HEK293 (cell line): ENCODE data around the gene RGSL1.

Source experiments
- IKZF3 ChIP-seq: fragments of 450-650 bp; IDR thresholded peaks from 2 replicates; pipeline ENCODE4 v1.5.0; 2018; ENCODE audit warnings: missing biosample characterization, mild to moderate bottlenecking, missing genetic modification characterization, moderate library complexity
- KLF10 ChIP-seq: fragments of 450-650 bp; IDR thresholded peaks from 2 replicates; pipeline ENCODE4 v1.5.1; 2018; ENCODE audit warnings: missing biosample characterization, mild to moderate bottlenecking, missing genetic modification characterization
- KLF16 ChIP-seq: fragments of 450-650 bp; formaldehyde crosslinking; IDR thresholded peaks from 2 replicates; pipeline ENCODE4 v1.5.1; 2017; ENCODE audit warnings: missing biosample characterization, missing genetic modification characterization
- KLF9 ChIP-seq: fragments of 450-650 bp; formaldehyde crosslinking; IDR thresholded peaks from 2 replicates; pipeline ENCODE4 v1.5.1; 2016; ENCODE audit warnings: missing biosample characterization, missing genetic modification characterization, low read depth
- OVOL3 ChIP-seq: fragments of 450-650 bp; formaldehyde crosslinking; IDR thresholded peaks from 2 replicates; pipeline ENCODE4 v1.5.1; 2016; ENCODE audit warnings: missing biosample characterization, missing genetic modification characterization
- PRDM1 ChIP-seq: fragments of 450-650 bp; formaldehyde crosslinking; IDR thresholded peaks from 2 replicates; pipeline ENCODE4; 2016; ENCODE audit warnings: missing biosample characterization, missing genetic modification characterization
- SCRT2 ChIP-seq: fragments of 450-650 bp; formaldehyde crosslinking; IDR thresholded peaks from 2 replicates; pipeline ENCODE4 v1.5.1; 2016; ENCODE audit warnings: missing biosample characterization, missing genetic modification characterization
- SP3 ChIP-seq: fragments of 450-650 bp; formaldehyde crosslinking; IDR thresholded peaks from 2 replicates; pipeline ENCODE4 v1.5.1; 2016; ENCODE audit warnings: missing biosample characterization, missing genetic modification characterization
- TRIM28 ChIP-seq: IDR thresholded peaks from 2 replicates; pipeline ENCODE4 v1.6.1; 2011; ENCODE audit warnings: low read length, control low read depth, borderline replicate concordance
- ZEB2 ChIP-seq: fragments of 450-650 bp; formaldehyde crosslinking; IDR thresholded peaks from 2 replicates; pipeline ENCODE4 v1.5.1; 2016; ENCODE audit warnings: missing biosample characterization, missing genetic modification characterization
- ZFHX2 ChIP-seq: fragments of 450-650 bp; formaldehyde crosslinking; conservative IDR thresholded peaks from 2 replicates; pipeline ENCODE4 v1.5.1; 2016; ENCODE audit warnings: missing biosample characterization, missing genetic modification characterization
- ZNF19 ChIP-seq: fragments of 450-650 bp; formaldehyde crosslinking; IDR thresholded peaks from 2 replicates; pipeline ENCODE4; 2016; ENCODE audit warnings: missing biosample characterization, missing genetic modification characterization, low read depth
- ZNF341 ChIP-seq: fragments of 450-650 bp; formaldehyde crosslinking; IDR thresholded peaks from 2 replicates; pipeline ENCODE4; 2016; ENCODE audit warnings: low read depth, missing biosample characterization, missing genetic modification characterization
- ZNF354C ChIP-seq: fragments of 450-650 bp; formaldehyde crosslinking; IDR thresholded peaks from 2 replicates; pipeline ENCODE4 v1.5.1; 2016; ENCODE audit warnings: missing biosample characterization, missing genetic modification characterization, low read depth, borderline replicate concordance
- ZNF366 ChIP-seq: fragments of 450-650 bp; formaldehyde crosslinking; conservative IDR thresholded peaks from 2 replicates; pipeline ENCODE4 v1.5.1; 2016; ENCODE audit warnings: missing biosample characterization, missing genetic modification characterization
- ZNF37A ChIP-seq: fragments of 450-650 bp; IDR thresholded peaks from 2 replicates; pipeline ENCODE4 v1.5.1; 2018; ENCODE audit warnings: missing biosample characterization, missing genetic modification characterization
- ZNF416 ChIP-seq: fragments of 450-650 bp; formaldehyde crosslinking; IDR thresholded peaks from 2 replicates; pipeline ENCODE4 v1.5.1; 2016; ENCODE audit warnings: missing biosample characterization, missing genetic modification characterization
- ZNF501 ChIP-seq: fragments of 450-650 bp; formaldehyde crosslinking; IDR thresholded peaks from 2 replicates; pipeline ENCODE4 v1.5.1; 2016; ENCODE audit warnings: missing biosample characterization, missing genetic modification characterization
- ZNF600 ChIP-seq: fragments of 450-650 bp; formaldehyde crosslinking; IDR thresholded peaks from 2 replicates; pipeline ENCODE4 v1.5.1; 2016; ENCODE audit warnings: missing biosample characterization, missing genetic modification characterization
- ZNF629 ChIP-seq: fragments of 450-650 bp; formaldehyde crosslinking; IDR thresholded peaks from 2 replicates; pipeline ENCODE4 v1.5.1; 2017; ENCODE audit warnings: missing biosample characterization, missing genetic modification characterization
- ZSCAN30 ChIP-seq: fragments of 450-650 bp; IDR thresholded peaks from 2 replicates; pipeline ENCODE4 v1.5.1; 2018; ENCODE audit warnings: missing biosample characterization, mild to moderate bottlenecking, missing genetic modification characterization, moderate library complexity
- TF ChIP-seq, protein P1 (sequence below): fragments of 450-650 bp; formaldehyde crosslinking; conservative IDR thresholded peaks from 2 replicates; pipeline ENCODE4 v1.5.1; 2016; ENCODE audit warnings: low read depth, missing biosample characterization, missing genetic modification characterization
- TF ChIP-seq, protein P2 (sequence below): fragments of 450-650 bp; formaldehyde crosslinking; IDR thresholded peaks from 2 replicates; pipeline ENCODE4 v1.5.1; 2017; ENCODE audit warnings: missing biosample characterization, missing genetic modification characterization
- TF ChIP-seq, protein P3 (sequence below): fragments of 450-650 bp; IDR thresholded peaks from 2 replicates; pipeline ENCODE4 v1.5.1; 2018; ENCODE audit warnings: missing biosample characterization, missing genetic modification characterization
- TF ChIP-seq, protein P4 (sequence below): fragments of 450-650 bp; formaldehyde crosslinking; IDR thresholded peaks from 2 replicates; pipeline ENCODE4 v1.5.1; 2016; ENCODE audit warnings: missing biosample characterization, missing genetic modification characterization
- TF ChIP-seq, protein P5 (sequence below): fragments of 450-650 bp; formaldehyde crosslinking; IDR thresholded peaks from 2 replicates; pipeline ENCODE4 v1.5.1; 2016; ENCODE audit warnings: missing biosample characterization, missing genetic modification characterization, low read depth
- TF ChIP-seq, protein P6 (sequence below): fragments of 450-650 bp; formaldehyde crosslinking; IDR thresholded peaks from 2 replicates; pipeline ENCODE4 v1.5.1; 2016; ENCODE audit warnings: missing biosample characterization, missing genetic modification characterization

The RGSL1 gene

DNA sequence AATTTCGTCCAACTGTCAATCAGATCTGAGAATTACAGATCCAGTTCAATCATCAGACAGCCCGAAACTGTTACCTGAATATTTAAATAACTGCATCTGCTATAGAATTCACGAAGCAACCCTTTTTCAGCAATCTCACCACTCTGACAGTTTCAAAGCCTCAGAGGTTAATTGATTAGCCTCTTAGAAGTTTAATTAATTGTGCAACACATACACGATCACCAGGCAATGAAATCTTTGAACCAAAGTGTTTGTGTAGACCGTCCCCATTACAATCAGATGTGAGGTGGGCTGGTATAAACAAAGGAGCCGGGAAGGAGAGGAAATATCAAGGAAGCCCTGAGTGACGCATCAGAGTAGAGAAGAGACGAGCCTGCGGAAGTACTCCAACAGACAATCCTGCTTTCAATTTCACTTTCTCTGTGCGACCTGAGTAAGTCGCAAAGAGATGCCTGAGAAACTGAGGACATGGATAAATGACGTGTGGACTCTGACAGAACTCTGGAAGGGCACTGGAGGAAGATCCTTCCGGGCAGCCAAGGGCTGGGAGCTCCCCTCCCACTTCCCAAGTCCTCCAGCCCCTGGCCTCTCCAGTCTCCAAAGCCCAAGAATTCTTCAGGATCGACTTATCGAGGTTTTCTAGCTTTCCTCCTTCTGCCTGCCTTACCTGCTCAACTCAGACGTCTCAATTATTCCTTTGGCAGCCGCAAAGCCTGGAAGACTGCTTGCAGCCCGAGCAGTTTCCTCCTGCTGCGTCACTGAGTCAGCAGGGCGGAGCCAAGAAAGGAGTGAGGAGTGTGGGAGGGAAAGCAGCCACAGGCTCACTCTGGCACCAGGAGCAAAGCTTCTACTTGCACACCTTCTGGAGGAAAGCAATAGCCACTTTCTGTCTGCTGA lies 138.8 kb downstream of the RGSL1 start, which contains the start of gene RNASEL (continued):
- TF ChIP-seq, protein P1, sequence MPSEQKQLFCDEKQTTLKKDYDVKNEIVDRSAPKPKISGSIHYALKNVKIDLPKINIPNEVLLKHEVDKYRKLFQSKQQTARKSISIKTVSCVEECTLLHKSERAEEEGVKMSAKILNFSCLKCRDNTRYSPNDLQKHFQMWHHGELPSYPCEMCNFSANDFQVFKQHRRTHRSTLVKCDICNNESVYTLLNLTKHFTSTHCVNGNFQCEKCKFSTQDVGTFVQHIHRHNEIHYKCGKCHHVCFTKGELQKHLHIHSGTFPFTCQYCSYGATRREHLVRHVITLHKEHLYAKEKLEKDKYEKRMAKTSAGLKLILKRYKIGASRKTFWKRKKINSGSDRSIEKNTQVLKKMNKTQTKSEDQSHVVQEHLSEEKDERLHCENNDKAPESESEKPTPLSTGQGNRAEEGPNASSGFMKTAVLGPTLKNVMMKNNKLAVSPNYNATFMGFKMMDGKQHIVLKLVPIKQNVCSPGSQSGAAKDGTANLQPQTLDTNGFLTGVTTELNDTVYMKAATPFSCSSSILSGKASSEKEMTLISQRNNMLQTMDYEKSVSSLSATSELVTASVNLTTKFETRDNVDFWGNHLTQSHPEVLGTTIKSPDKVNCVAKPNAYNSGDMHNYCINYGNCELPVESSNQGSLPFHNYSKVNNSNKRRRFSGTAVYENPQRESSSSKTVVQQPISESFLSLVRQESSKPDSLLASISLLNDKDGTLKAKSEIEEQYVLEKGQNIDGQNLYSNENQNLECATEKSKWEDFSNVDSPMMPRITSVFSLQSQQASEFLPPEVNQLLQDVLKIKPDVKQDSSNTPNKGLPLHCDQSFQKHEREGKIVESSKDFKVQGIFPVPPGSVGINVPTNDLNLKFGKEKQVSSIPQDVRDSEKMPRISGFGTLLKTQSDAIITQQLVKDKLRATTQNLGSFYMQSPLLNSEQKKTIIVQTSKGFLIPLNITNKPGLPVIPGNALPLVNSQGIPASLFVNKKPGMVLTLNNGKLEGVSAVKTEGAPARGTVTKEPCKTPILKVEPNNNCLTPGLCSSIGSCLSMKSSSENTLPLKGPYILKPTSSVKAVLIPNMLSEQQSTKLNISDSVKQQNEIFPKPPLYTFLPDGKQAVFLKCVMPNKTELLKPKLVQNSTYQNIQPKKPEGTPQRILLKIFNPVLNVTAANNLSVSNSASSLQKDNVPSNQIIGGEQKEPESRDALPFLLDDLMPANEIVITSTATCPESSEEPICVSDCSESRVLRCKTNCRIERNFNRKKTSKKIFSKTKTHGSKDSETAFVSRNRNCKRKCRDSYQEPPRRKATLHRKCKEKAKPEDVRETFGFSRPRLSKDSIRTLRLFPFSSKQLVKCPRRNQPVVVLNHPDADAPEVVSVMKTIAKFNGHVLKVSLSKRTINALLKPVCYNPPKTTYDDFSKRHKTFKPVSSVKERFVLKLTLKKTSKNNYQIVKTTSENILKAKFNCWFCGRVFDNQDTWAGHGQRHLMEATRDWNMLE (tag by site-specific recombination) = no peak
- TF ChIP-seq, protein P2, sequence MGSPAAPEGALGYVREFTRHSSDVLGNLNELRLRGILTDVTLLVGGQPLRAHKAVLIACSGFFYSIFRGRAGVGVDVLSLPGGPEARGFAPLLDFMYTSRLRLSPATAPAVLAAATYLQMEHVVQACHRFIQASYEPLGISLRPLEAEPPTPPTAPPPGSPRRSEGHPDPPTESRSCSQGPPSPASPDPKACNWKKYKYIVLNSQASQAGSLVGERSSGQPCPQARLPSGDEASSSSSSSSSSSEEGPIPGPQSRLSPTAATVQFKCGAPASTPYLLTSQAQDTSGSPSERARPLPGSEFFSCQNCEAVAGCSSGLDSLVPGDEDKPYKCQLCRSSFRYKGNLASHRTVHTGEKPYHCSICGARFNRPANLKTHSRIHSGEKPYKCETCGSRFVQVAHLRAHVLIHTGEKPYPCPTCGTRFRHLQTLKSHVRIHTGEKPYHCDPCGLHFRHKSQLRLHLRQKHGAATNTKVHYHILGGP (tag by site-specific recombination) = no peak
- TF ChIP-seq, protein P3, sequence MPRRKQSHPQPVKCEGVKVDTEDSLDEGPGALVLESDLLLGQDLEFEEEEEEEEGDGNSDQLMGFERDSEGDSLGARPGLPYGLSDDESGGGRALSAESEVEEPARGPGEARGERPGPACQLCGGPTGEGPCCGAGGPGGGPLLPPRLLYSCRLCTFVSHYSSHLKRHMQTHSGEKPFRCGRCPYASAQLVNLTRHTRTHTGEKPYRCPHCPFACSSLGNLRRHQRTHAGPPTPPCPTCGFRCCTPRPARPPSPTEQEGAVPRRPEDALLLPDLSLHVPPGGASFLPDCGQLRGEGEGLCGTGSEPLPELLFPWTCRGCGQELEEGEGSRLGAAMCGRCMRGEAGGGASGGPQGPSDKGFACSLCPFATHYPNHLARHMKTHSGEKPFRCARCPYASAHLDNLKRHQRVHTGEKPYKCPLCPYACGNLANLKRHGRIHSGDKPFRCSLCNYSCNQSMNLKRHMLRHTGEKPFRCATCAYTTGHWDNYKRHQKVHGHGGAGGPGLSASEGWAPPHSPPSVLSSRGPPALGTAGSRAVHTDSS (tag by site-specific recombination) = no peak
- TF ChIP-seq, protein P4, sequence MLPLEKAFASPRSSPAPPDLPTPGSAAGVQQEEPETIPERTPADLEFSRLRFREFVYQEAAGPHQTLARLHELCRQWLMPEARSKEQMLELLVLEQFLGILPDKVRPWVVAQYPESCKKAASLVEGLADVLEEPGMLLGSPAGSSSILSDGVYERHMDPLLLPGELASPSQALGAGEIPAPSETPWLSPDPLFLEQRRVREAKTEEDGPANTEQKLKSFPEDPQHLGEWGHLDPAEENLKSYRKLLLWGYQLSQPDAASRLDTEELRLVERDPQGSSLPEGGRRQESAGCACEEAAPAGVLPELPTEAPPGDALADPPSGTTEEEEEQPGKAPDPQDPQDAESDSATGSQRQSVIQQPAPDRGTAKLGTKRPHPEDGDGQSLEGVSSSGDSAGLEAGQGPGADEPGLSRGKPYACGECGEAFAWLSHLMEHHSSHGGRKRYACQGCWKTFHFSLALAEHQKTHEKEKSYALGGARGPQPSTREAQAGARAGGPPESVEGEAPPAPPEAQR = no peak
- TF ChIP-seq, protein P5, sequence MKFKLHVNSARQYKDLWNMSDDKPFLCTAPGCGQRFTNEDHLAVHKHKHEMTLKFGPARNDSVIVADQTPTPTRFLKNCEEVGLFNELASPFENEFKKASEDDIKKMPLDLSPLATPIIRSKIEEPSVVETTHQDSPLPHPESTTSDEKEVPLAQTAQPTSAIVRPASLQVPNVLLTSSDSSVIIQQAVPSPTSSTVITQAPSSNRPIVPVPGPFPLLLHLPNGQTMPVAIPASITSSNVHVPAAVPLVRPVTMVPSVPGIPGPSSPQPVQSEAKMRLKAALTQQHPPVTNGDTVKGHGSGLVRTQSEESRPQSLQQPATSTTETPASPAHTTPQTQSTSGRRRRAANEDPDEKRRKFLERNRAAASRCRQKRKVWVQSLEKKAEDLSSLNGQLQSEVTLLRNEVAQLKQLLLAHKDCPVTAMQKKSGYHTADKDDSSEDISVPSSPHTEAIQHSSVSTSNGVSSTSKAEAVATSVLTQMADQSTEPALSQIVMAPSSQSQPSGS (tag by site-specific recombination) = no peak
- TF ChIP-seq ZNF501 (tag by site-specific recombination) (peak; percentile 21; the same call in 1 of the 2 replicates), ZEB2 (tag by site-specific recombination) (peak; percentile 26; the same call in 1 of the 2 replicates), KLF9 (tag by site-specific recombination) (no peak), KLF10 (0 out of 2 replicates have a peak, but pooled peaks have one; percentile 16), SP3 (peak; percentile 61), KLF16 (tag by site-specific recombination) (no peak), ZNF354C (no peak), ZNF37A (no peak), ZNF19 (no peak), IKZF3 (tag by site-specific recombination) (peak; percentile 62), SCRT2 (tag by site-specific recombination) (0 out of 2 replicates have a peak, but pooled peaks have one; percentile 15), PRDM1 (tag by site-specific recombination) (peak; percentile 67), ZNF416 (tag by site-specific recombination) (no peak), ZNF629 (tag by site-specific recombination) (peak; percentile 84), OVOL3 (tag by site-specific recombination) (no peak), TRIM28 (peak; percentile 59; the same call in 1 of the 2 replicates), ZNF600 (tag by site-specific recombination) (peak; percentile 59; the same call in 1 of the 2 replicates), ZNF366 (tag by site-specific recombination) (peak; percentile 71; the same call in 1 of the 2 replicates), ZNF341 (tag by site-specific recombination) (peak; percentile 54; the same call in 1 of the 2 replicates), ZSCAN30 (tag by site-specific recombination) (no peak), ZFHX2 (tag by site-specific recombination) (peak; percentile 46)
- TF ChIP-seq, protein P6, sequence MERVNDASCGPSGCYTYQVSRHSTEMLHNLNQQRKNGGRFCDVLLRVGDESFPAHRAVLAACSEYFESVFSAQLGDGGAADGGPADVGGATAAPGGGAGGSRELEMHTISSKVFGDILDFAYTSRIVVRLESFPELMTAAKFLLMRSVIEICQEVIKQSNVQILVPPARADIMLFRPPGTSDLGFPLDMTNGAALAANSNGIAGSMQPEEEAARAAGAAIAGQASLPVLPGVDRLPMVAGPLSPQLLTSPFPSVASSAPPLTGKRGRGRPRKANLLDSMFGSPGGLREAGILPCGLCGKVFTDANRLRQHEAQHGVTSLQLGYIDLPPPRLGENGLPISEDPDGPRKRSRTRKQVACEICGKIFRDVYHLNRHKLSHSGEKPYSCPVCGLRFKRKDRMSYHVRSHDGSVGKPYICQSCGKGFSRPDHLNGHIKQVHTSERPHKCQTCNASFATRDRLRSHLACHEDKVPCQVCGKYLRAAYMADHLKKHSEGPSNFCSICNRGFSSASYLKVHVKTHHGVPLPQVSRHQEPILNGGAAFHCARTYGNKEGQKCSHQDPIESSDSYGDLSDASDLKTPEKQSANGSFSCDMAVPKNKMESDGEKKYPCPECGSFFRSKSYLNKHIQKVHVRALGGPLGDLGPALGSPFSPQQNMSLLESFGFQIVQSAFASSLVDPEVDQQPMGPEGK = no peak
